Measurements from ENCODE around the gene ARF1.

- peak; percentile 11 to 68 (median 52) for TF ChIP-seq CTCF (optimal IDR thresholded peaks at IDR 0.05 in 1 of 3, IDR thresholded peaks at IDR 0.05 in 1 of 3, conservative IDR thresholded peaks at IDR 0.05 in 1 of 3; ENCODE audit: extremely low read depth in 1 of 3, insufficient read depth in 2 of 3, low read length in 3 of 3)
- TF ChIP-seq EZH2 (IDR thresholded peaks at IDR 0.05; ENCODE audit: low read length): no peak
Measured at GRCh38 chr1:228101994-228102790, 19.7 kb downstream of the ARF1 start.

All from keratinocyte (primary cell).